HG02763 (cell line): Measurements from ENCODE around the gene P2RY8.
A peak's percentile ranks its signal among the peaks of the same experiment; 100 is the strongest.
"Not testable (repeated sequence)": the region's sequence is repeated elsewhere in the genome, so short reads cannot be mapped to it uniquely, and the experiment has no call there.

Source experiments
- ATAC-seq: cut with Tn5 transposase; IDR thresholded peaks from one replicate; pipeline ENCODE4 v1.9.1; 2021; ENCODE audit warnings: mild to moderate bottlenecking, moderate library complexity; ENCODE audit not compliant: unreplicated experiment

Gene P2RY8

DNA sequence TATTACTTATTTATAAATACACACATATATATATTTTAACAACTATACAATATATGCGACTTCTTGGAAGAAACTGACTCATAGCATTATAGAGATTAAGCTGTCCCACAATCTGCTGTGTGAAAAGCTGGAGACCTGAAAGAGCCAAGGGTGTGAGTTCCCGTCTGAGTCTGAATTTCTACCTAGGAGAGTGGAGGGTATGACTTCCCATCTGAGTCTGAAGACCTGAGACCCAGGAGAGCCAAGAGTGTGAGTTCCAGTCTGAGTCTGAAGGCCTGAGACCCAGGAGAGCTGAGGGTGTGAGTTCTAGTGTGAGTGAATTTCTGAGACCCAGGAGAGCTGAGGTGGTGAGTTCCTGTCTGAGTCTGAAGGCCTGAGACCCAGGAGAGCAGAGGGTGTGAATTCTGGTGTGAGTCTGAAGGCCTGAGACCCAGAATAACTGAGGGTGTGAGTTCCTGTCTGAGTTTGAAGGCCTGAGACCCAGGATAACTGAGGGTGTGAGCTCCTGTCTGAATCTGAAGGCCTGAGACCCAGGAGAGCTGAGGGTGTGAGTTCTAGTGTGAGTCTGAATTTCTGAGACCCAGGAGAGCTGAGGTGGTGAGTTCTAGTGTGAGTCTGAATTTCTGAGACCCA is 8.9 kb upstream of the P2RY8 start:
- no peak for ATAC-seq

DNA sequence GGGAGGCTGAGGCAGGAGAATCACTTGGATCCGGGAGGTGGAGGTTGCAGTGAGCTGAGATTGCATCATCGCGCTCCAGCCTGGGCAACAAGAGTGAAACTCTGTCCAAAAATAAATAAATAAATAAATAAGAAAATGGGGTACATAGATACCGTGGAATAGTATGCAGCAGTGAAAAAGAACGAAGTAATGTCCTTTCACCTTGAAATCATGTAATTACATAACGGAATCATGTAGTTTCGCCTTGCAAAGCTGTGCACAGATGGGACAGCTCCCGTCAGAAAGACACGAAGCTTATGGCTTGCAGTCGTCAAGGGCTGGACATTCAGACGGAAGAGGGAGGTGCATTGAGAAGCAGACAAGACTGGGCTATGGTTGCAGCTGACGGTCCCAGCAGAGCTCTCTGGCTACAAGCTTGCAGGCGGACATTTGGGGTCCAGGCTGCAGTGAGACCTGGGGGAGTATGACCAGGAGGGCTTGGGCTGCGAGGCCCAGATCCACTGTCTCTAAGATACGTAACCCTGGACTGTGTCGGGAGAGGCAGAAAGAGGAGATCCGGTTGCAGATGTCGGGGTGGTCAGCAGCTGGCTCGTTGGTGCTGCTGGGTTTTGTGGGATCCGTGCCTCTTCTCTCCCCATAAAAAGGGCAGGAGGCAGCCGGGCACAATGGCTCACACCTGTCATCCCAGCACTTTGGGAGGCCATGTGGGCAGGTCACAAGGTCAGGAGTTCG is 6.2 kb upstream of the P2RY8 start:
- no peak for ATAC-seq

DNA sequence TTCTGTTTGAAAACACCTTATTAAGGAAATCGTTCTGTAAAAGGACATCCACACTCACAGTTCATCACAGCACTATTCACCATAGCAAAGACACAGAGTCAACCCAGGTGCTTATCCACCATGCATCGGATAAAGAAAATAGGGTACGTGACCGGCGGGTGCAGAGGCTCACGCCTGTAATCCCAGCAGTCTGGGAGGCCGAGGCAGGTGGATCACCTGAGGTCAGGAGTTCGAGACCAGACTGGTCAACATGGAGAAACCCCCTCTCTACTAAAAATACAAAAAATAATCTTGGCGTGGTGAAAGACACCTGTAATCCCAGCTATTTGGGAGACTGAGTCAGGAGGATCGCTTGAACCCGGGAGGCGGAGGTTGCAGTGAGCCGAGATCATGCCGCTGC is 2.2 kb upstream of the P2RY8 start:
- not testable (repeated sequence) for ATAC-seq

DNA sequence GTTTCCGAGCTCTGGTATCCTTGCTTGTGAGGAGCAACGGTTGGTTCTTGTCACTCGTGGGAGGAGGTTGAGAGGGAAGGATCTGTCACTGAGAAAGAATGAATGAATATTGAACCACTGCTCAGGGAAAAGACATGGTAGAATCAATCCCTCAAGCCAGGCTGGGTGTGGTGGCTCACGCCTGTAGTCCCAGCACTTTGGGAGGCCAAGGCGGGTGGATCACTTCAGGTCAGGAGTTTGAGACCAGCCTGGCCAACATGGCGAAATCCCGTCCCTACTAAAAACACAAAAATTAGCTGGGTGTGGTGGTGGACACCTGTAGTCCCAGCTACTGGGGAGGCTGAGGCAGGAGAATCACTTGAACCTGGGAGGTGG is 718 bp upstream of the P2RY8 start:
- not testable (repeated sequence) for ATAC-seq

DNA sequence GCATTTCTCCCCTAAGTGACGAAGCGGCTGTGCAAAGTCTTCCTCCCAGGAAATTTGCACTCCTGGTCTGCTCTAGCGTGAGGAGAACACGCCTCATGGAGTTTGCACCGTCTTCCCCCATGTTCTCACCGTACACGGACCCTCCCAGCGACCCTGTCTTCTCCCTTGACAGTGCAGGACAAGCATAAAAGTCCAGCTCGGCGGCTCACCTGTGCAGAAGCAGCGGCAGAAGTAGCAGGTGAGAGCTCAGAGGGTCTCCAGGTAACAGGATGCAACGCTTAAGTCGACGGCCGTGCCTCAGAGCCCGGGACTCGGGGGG is 314 bp downstream of the P2RY8 start:
- peak; percentile 10 for ATAC-seq

DNA sequence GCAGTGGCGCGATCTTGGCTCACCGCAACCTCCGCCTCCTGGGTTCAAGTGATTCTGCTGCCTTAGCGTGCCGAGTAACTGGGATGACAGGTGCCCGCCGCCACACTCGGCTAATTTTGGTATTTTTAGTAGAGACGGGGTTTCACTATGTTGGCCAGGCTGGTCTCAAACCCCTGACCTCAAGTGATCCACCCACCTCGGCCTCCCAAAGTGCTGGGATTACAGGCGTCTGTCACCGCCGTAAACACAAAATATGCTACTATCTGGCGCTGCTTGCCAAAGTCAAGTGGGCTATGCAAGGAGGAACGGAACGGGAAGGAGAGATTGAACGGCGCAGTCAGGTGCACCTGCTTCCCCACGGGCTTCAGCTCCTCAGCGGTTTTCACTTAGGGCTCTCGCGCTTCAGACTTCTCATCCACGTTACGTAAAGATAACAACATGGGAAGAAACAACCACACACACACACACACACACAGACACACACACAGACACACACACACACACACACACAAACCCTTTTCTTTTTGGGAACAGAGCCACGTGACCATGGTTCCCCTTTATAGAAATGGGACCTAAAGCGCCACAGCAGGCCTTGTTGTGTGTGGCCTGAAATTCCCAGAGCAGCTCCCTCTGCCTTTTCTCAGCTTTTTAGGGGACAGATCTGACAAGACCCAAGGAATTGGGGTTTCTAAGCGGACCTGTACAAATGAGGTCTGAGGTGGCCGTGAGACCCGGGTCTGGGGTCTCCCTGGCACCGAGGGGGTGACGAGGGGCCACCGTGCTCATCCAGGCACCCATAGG is 1.5 kb downstream of the P2RY8 start:
- ATAC-seq: peak; percentile 18

DNA sequence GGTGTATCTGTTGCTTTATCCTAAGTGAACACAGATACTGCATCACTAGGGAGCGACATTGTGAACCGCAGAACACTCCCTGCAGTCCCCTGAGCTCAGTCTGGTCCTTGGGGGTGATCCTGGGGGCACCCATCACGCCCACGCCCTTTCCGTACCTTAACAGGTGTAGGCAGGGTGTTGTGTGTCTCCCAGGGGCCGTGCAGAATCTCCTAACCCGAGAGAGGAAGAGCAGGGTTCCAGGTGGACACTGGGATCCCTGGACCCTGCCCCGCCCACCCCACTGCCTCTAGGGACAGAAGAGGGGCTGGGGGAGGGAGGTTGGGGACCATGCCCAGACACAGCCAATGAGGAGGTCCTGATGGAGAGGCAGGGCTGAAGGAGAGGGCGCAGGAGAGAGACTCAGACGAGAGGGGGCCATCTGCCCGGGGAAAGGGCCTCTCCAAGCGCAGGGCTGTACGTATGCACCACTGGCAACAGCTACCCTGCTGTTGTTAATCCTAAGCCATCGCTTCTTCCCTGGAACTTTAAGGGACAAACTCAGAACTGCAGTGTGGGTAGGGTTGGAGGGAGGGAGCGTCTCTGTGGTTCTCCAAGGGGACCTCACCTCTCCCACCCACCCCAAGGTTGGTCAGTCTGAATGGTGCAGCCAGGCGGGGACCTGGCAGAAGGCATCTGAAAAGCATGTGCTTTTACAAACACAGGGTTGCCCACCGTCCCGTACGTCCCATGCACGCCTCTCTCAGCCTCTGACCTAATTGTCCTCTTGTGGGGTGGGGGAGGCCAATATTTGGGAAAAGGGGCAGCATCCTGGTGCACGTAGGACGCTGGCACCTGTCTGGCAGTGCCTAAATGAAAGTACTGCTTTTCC is 2.5 kb downstream of the P2RY8 start:
- no peak for ATAC-seq

DNA sequence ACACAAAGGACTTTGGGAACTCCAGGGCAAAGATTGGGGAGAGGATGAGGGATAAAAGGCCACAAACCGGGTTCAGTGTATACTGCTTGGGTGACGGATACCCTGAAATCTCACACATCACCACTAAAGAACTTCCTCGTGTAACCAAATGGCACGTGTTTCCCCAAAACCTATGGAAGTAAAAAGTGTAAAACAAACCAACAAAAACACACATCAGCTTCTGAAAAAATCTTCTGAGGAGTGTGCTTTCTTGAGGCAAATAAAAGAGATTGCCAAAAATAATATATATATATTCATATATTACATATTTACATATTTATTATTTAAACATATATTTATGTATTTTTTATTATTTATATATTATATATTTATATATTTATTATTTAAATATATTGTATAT is 3.9 kb downstream of the P2RY8 start:
- no peak for ATAC-seq

DNA sequence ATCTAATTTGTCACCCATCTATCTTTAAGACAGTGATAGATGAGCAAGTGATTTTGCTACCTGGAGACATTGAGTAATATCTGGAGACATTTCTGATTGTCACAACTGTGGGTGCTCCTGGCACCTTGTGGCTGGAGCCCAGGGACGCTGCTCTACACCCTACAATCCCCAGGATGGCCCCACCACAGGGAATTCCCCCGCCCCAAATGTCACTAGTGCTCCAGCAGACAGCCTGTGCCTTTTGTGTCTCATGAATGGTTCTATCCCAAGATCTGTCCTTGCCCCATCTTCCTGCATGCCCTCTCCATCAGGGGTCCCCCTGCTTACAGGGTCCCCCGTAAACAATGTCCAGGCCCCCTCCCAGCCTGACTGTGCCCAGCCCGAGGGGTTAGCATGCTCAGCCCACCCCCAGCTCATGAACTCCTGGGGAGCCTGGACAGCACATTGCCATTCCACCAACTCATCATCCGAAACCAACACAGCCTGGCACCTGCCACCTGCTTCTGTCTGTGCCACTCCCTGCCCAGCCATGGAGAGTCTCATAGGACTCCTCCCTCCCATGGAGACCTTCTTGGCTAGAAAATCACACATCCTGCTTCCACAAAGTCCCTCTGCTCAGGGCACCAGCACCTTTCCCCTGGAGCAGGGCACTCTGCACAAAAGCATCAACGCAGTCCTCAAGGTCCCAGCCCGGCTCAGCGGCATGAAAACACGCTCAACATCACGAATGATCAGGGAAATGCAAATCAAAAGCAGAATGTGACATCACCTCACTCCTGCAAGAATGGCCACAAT is 5.7 kb downstream of the P2RY8 start:
- no peak for ATAC-seq

DNA sequence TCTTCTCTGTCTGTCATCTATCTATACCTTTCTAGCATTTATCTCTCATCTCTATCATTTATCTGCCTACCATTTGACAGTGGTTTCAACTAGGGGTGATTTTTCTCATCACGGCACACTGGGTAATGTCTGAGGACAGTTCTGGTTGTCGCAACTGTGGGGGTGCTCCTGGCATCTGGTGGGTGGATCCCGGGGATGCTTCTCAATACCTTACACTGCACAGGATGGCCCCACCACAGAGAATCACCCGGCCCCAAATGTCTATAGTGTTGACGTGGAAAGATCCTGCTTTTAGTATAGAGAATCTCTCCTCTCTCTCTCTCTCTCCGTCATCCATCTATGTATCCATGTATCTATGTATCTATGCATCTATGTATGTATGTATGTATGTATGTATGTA is 7.2 kb downstream of the P2RY8 start:
- ATAC-seq: no peak

DNA sequence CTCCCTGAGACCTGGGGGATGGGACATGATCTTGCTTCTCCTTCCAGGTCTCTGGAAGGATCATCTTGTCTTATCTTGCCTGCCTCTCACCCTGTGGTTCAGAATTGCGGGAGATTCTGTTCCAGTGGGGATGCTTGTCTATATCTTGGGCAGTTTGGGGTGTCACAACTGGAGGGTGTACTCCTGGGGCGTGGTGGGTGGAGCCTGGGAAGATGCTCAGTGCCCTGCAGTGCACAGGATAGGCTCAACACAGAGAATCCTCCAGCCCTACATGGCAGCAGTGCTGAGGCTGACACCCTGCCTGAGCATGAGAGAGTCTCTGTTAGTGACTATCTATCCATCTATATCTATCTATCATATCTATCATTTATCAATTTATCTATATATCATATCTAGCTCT is 7.7 kb downstream of the P2RY8 start:
- no peak for ATAC-seq

DNA sequence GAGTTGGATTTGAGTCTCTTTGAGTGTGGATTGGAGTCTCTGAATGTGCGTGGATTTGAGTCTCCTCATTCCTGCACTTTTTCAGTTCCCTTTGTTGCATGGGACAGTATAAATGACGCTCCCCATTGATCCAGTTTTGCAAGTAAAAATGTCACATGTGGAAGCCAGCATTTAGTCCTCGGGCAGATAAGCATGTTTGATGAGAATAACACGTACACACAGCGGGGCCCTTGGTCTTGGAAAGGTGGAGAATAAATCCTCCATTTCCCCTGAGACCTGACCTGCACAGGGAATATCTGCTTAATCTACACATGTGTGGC is 8.1 kb downstream of the P2RY8 start:
- ATAC-seq: no peak

DNA sequence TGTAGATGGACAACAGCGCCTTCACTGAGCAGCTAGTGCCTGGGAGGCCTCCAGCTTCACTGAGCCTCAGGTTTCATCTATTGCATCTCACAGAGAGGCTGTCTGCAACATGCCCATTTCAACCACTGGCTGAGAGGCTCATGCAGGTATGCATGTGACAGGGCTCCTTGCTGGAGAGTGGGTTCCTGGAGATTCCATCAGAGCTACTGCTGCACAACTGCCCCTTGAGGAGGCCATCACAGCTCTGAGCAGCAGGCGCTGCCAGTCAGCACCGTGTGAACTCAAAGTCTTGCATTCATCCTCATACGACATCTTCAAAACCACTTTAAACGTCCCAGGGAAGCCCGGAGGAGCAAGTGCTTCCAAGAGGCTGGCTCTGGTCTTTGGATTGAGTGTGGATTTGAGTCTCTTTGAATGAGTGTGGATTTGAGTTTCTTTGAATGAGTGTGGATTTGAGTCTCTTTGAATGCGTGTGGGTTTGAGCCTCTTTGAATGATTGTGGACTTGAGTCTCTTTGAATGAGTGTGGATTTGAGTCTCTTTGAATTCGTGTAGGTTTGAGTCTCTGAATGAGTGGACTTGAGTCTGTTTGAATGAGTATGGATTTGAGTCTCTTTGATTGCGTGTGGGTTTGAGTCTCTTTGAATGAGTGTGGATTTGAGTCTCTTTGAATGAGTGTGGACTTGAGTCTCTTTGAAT is 8.7 kb downstream of the P2RY8 start:
- no peak for ATAC-seq

DNA sequence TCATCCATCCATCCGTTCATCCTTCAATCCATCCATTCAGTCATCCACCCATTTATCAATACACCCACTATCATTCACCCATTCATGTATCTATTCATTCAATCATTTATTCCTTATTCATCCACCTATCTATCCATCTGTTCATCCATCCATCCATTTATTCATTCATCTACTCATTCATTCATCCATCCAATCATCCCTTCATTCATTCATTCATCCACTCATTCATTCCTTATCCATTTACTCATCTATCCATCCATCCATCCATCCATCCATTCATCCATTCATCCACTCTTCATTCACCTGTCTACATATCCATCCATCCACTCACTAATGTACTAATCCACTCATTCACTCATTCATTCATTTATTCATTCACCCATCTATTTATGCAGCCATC is 9.5 kb downstream of the P2RY8 start:
- no peak for ATAC-seq

DNA sequence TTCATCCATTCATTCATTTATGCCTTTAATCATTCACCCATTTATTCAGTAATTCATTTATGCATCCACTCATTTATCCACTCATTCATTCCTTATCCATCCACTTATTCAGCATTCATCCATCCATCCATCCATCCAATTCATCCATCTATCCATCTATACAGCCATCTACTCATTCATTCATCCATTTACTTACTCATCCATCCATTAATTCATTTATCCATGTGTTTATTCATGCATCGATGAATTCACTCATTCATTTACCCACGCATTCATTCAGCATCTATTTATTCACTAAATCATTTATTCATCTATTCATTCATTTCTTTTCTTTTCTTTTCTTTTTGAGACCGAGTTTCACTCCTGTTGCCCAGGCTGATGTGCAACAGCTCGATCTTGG is 10.4 kb downstream of the P2RY8 start:
- ATAC-seq: no peak

DNA sequence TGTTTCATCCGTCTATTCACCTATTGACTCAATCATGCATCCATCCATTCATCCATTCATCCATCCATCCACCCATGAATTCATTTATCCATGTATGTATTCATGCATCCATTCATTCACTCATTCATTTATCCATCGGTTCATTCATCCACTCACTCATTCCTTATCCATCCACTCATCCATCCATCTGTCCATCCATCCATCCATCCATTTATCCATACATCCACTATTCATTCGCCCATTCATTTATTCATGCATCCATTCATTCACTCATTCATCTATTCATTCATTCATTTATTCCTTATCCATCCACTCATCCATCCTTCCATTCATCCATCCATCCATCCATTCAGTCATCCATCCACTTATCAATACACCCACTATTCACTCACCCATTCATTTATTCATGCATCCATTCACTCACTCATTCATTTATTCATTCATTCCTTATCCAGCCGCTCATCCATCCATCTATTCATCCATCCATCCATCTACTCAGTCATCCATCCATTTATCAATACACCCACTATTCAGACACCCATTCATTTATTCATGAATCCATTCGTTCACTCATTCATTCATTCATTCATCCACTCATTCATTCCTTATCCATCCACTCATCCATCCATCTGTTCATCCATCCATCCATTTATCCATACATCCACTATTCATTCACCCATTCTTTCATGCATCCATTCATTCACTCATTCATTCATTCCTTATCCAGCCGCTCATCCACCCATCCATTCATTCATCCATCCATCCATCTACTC is 11.2 kb downstream of the P2RY8 start:
- no peak for ATAC-seq

DNA sequence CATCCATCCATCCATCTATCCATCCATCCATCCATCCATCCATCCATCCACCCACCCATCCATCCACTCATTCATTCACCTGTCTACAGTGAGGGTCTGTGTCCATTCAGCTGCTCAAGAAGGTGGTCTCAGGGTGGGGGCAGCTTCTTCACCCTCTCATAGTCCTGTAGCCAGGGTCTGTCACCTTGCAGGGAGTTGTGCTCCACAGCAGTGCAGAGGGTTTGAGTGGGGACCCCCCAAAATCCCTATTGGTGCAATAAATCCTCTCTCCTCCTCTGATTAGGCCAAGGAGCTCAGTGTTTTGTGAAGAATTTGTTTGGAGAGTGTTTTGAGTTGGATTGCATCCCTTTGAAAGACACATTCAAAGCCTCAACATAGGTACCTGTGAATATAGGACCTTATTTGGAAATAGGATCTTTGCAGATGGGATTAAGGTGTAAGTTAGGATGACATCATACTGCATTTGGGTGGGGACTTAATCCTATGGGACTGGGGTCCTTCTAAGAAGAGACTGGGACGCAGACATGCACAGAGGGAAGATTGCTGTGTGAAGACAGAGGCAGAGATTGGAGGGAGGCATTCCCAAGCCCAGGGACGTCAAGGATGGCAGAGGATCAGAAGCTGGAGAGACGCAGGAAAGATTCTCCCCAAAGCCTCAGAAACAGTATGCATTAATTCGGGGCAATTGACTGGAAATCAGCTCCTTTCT is 12.0 kb downstream of the P2RY8 start:
- no peak for ATAC-seq

DNA sequence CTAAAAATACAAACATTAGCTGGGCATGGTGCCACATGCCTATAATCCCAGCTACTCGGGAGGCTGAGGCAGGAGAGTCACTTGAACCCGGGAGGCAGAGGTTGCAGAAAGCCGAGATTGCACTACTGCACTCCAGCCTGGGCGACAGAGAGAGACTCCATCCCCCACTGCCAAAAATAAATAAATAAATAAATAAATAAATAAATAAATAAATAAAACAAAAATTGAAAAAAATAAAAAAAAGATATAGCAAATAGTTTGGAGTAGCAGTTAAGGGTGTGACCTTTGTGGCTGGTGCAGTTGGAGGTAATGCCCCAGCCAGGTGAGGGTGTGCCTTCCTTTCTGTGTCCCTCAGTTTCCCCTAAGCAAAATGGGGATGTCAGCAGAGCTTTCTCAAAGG is 14.1 kb downstream of the P2RY8 start:
- ATAC-seq: not testable (repeated sequence)
